Stimulated activated memory B cell treated with anti-CD40 and anti-IgM and Interleukin-4, amounts not matched to agents 10 μg/mL and 1 μg/mL and 100 μg/mL, for 72 hours (primary cell): ENCODE measurements around the gene CEP70.

Experiments used
- ATAC-seq: fragments of 150-1000 bp; cut with Tn5 transposase; 2 replicates; pipeline ENCODE4 v1.10.0; 2021
- H3K27ac Mint-ChIP-seq: one replicate; pipeline ENCODE4 v1.8.0; 2022; ENCODE audit warnings: mild to moderate bottlenecking, mixed read lengths
- H3K27me3 Mint-ChIP-seq: one replicate; pipeline ENCODE4 v1.8.0; 2022; ENCODE audit warnings: mixed read lengths
- H3K36me3 Mint-ChIP-seq: one replicate; pipeline ENCODE4 v1.8.0; 2022; ENCODE audit warnings: mixed read lengths
- H3K4me1 Mint-ChIP-seq: one replicate; pipeline ENCODE4 v1.8.0; 2022; ENCODE audit warnings: mixed read lengths
- H3K4me3 Mint-ChIP-seq: one replicate; pipeline ENCODE4 v1.8.0; 2022; ENCODE audit warnings: mild to moderate bottlenecking, moderate library complexity, mixed read lengths
- H3K9me3 Mint-ChIP-seq: one replicate; pipeline ENCODE4 v1.8.0; 2022; ENCODE audit warnings: mixed read lengths

Gene CEP70

GRCh38 chr3:138473391-138473790 is 120.7 kb downstream of the CEP70 start:
- Mint-ChIP-seq H3K36me3 (no peaks in the 10 kb centered on the region), H3K4me3 (no peak overlapping the region), H3K27me3 (peaks cover 2% of the 10 kb centered on the region), H3K9me3 (no peaks in the 10 kb centered on the region), H3K4me1 (no peaks in the 10 kb centered on the region), H3K27ac (no peak overlapping the region)
- ATAC-seq, result no peak

GRCh38 chr3:138472141-138472825 is 121.8 kb downstream of the CEP70 start:
- peaks cover 12% of the 10 kb centered on the region for H3K27me3 Mint-ChIP-seq
- H3K4me3 Mint-ChIP-seq, result no peak overlapping the region
- no peaks in the 10 kb centered on the region for H3K36me3 Mint-ChIP-seq
- H3K4me1 Mint-ChIP-seq, result no peaks in the 10 kb centered on the region
- no peak for ATAC-seq
- no peaks in the 10 kb centered on the region for H3K9me3 Mint-ChIP-seq
- H3K27ac Mint-ChIP-seq, result no peak overlapping the region

GRCh38 chr3:138471481-138471880 is 122.6 kb downstream of the CEP70 start:
- H3K27me3 Mint-ChIP-seq, result peaks cover 20% of the 10 kb centered on the region

GRCh38 chr3:138470687-138471086 is 123.4 kb downstream of the CEP70 start:
- Mint-ChIP-seq H3K27ac (no peak overlapping the region), H3K36me3 (no peaks in the 10 kb centered on the region), H3K4me1 (no peaks in the 10 kb centered on the region), H3K9me3 (no peaks in the 10 kb centered on the region), H3K27me3 (peaks cover 21% of the 10 kb centered on the region), H3K4me3 (no peak overlapping the region)
- no peak for ATAC-seq

More at GRCh38 chr3:138471481-138471880, 122.6 kb downstream of the CEP70 start:
- no peak overlapping the region for H3K27ac Mint-ChIP-seq
- H3K4me3 Mint-ChIP-seq, result no peak overlapping the region
- no peaks in the 10 kb centered on the region for H3K9me3 Mint-ChIP-seq
- no peak for ATAC-seq
- H3K4me1 Mint-ChIP-seq, result no peaks in the 10 kb centered on the region
- H3K36me3 Mint-ChIP-seq, result no peaks in the 10 kb centered on the region

- Mint-ChIP-seq H3K27me3 (peaks cover 21% of the 10 kb centered on the region), H3K27ac (no peak overlapping the region), H3K4me1 (no peaks in the 10 kb centered on the region), H3K4me3 (no peak overlapping the region), H3K36me3 (no peaks in the 10 kb centered on the region), H3K9me3 (no peaks in the 10 kb centered on the region)
- ATAC-seq, result no peak
Observed at GRCh38 chr3:138469874-138470273, 124.2 kb downstream of the CEP70 start.

GRCh38 chr3:138468886-138469285 is 125.2 kb downstream of the CEP70 start:
- peaks cover 24% of the 10 kb centered on the region for H3K27me3 Mint-ChIP-seq
- no peaks in the 10 kb centered on the region for H3K9me3 Mint-ChIP-seq
- no peaks in the 10 kb centered on the region for H3K36me3 Mint-ChIP-seq
- no peaks in the 10 kb centered on the region for H3K4me1 Mint-ChIP-seq
- no peak overlapping the region for H3K27ac Mint-ChIP-seq
- H3K4me3 Mint-ChIP-seq, result no peak overlapping the region
- no peak for ATAC-seq

GRCh38 chr3:138468451-138468850 is 125.6 kb downstream of the CEP70 start:
- no peak for ATAC-seq
- H3K4me1 Mint-ChIP-seq, result no peaks in the 10 kb centered on the region
- no peak overlapping the region for H3K27ac Mint-ChIP-seq
- H3K27me3 Mint-ChIP-seq, result peaks cover 28% of the 10 kb centered on the region
- H3K4me3 Mint-ChIP-seq, result no peak overlapping the region
- H3K9me3 Mint-ChIP-seq, result no peaks in the 10 kb centered on the region
- H3K36me3 Mint-ChIP-seq, result no peaks in the 10 kb centered on the region

GRCh38 chr3:138467931-138468330 is 126.1 kb downstream of the CEP70 start:
- H3K27me3 Mint-ChIP-seq, result peaks cover 30% of the 10 kb centered on the region
- H3K9me3 Mint-ChIP-seq, result no peaks in the 10 kb centered on the region
- no peaks in the 10 kb centered on the region for H3K4me1 Mint-ChIP-seq
- H3K4me3 Mint-ChIP-seq, result no peak overlapping the region
- no peaks in the 10 kb centered on the region for H3K36me3 Mint-ChIP-seq
- ATAC-seq, result no peak
- no peak overlapping the region for H3K27ac Mint-ChIP-seq

GRCh38 chr3:138465925-138466324 is 128.1 kb downstream of the CEP70 start:
- Mint-ChIP-seq H3K4me3 (no peak overlapping the region), H3K27ac (no peak overlapping the region), H3K36me3 (no peaks in the 10 kb centered on the region), H3K9me3 (no peaks in the 10 kb centered on the region), H3K27me3 (peaks cover 30% of the 10 kb centered on the region), H3K4me1 (no peaks in the 10 kb centered on the region)
- no peak for ATAC-seq

GRCh38 chr3:138465451-138465850 is 128.6 kb downstream of the CEP70 start:
- peaks cover 30% of the 10 kb centered on the region for H3K27me3 Mint-ChIP-seq
- ATAC-seq, result no peak
- H3K9me3 Mint-ChIP-seq, result no peaks in the 10 kb centered on the region
- H3K36me3 Mint-ChIP-seq, result no peaks in the 10 kb centered on the region
- H3K4me3 Mint-ChIP-seq, result no peak overlapping the region
- H3K27ac Mint-ChIP-seq, result no peak overlapping the region
- H3K4me1 Mint-ChIP-seq, result no peaks in the 10 kb centered on the region

- H3K27ac Mint-ChIP-seq, result no peak overlapping the region
- H3K4me1 Mint-ChIP-seq, result no peaks in the 10 kb centered on the region
- no peak for ATAC-seq
- H3K36me3 Mint-ChIP-seq, result no peaks in the 10 kb centered on the region
- no peaks in the 10 kb centered on the region for H3K9me3 Mint-ChIP-seq
- H3K4me3 Mint-ChIP-seq, result no peak overlapping the region
- H3K27me3 Mint-ChIP-seq, result peaks cover 32% of the 10 kb centered on the region
Observed at GRCh38 chr3:138464491-138464860, 129.6 kb downstream of the CEP70 start.

GRCh38 chr3:138463724-138464490 is 130.2 kb downstream of the CEP70 start:
- H3K27me3 Mint-ChIP-seq, result peaks cover 38% of the 10 kb centered on the region
- no peaks in the 10 kb centered on the region for H3K9me3 Mint-ChIP-seq
- ATAC-seq, result no peak
- no peaks in the 10 kb centered on the region for H3K4me1 Mint-ChIP-seq
- no peak overlapping the region for H3K4me3 Mint-ChIP-seq
- no peak overlapping the region for H3K27ac Mint-ChIP-seq
- no peaks in the 10 kb centered on the region for H3K36me3 Mint-ChIP-seq

GRCh38 chr3:138461896-138462295 is 132.2 kb downstream of the CEP70 start:
- Mint-ChIP-seq H3K36me3 (no peaks in the 10 kb centered on the region), H3K9me3 (no peaks in the 10 kb centered on the region), H3K4me1 (no peaks in the 10 kb centered on the region), H3K27ac (no peak overlapping the region), H3K27me3 (peaks cover 31% of the 10 kb centered on the region), H3K4me3 (no peak overlapping the region)
- no peak for ATAC-seq

GRCh38 chr3:138461246-138461645 is 132.8 kb downstream of the CEP70 start:
- H3K4me3 Mint-ChIP-seq, result no peak overlapping the region
- no peak for ATAC-seq
- peaks cover 25% of the 10 kb centered on the region for H3K27me3 Mint-ChIP-seq
- H3K9me3 Mint-ChIP-seq, result no peaks in the 10 kb centered on the region
- no peak overlapping the region for H3K27ac Mint-ChIP-seq
- H3K36me3 Mint-ChIP-seq, result no peaks in the 10 kb centered on the region
- H3K4me1 Mint-ChIP-seq, result no peaks in the 10 kb centered on the region

GRCh38 chr3:138460536-138461205 is 133.4 kb downstream of the CEP70 start:
- Mint-ChIP-seq H3K9me3 (no peaks in the 10 kb centered on the region), H3K4me1 (no peaks in the 10 kb centered on the region), H3K36me3 (no peaks in the 10 kb centered on the region), H3K27me3 (peaks cover 28% of the 10 kb centered on the region), H3K27ac (no peak overlapping the region), H3K4me3 (no peak overlapping the region)
- no peak for ATAC-seq
